AG04450 (cell line): ENCODE data around the gene KMT5C. TPM values are rescaled to one million over a fixed set of nuclear protein-coding genes. Genes with fewer than 3 reads are reported as not detected.

Experiments used
- CTCF ChIA-PET: fragments of 300-600, 350-600 bp; formaldehyde crosslinking; extraction: SDS; loops from one replicate; lab custom pipeline; 2022; ENCODE audit warnings: antibody characterized with exemption, inconsistent platforms; lab: Charles Lee
- POLR2A ChIA-PET: fragments of 350-600 bp; formaldehyde crosslinking; extraction: SDS; loops from one replicate; lab custom pipeline; 2021; ENCODE audit warnings: antibody characterized with exemption, inconsistent platforms; lab: Yijun Ruan, JAX
- DNase-seq: peaks from one replicate; pipeline ENCODE4 v3.0.0-alpha.2; 2011; ENCODE audit warnings: low read depth, low spot score
- H3K27ac ChIP-seq: one replicate; pipeline ENCODE4 v1.5.1; 2012; ENCODE audit warnings: low read depth, low read length, control low read depth
- H3K27me3 ChIP-seq: one replicate; pipeline ENCODE4 v1.6.0; 2012; ENCODE audit warnings: low read length; ENCODE audit not compliant: control insufficient read depth, insufficient read depth
- H3K4me3 ChIP-seq: 2 replicates; pipeline ENCODE4 v1.5.1; 2011; ENCODE audit warnings: mild to moderate bottlenecking, low read depth, low read length, control low read depth
- H3K9me3 ChIP-seq: 2 replicates; pipeline ENCODE4 v1.5.1; 2012; ENCODE audit warnings: low read length; ENCODE audit not compliant: control insufficient read depth, insufficient read depth
- polyA plus RNA-seq: library from polyadenylated mRNA; depleted of rRNA; stranded (reverse); fragments of >200 nt; gene quantifications from 2 replicates; pipeline ENCODE4 v1.2.3, GENCODE V29; 2011
- TF ChIP-seq, protein P1 (sequence below): IDR thresholded peaks from 2 replicates; pipeline ENCODE4 v1.5.1; 2011; ENCODE audit warnings: low read depth, low read length, control low read depth, inconsistent platforms

KMT5C gene
- polyA plus RNA-seq, 1 experiment, result 2.6 TPM

GRCh38 chr19:55339889-55340783 lies 460 bp downstream of the KMT5C start:
- ChIA-PET POLR2A (interaction anchor here (0.6 to 1.8 kb wide), 13 partner anchors 19 to 1198 kb away, joined by 3 to 20 read pairs (median 5); partner anchors contain the start of genes GARIN5B, IL11, NAT14 and PPP6R1), CTCF (interaction anchor here (0.5 to 2.5 kb wide), 11 partner anchors 8 to 199 kb away, joined by 3 to 34 read pairs (median 3); partner anchors contain the start of genes TMEM238 and TMEM86B)
- Histone ChIP-seq H3K4me3 (peak overlapping the region; percentile 79), H3K27ac (no peak overlapping the region), H3K27me3 (no peaks in the 10 kb centered on the region), H3K9me3 (no peaks in the 10 kb centered on the region; the same call in 1 of the 2 replicates)
- TF ChIP-seq, protein P1, sequence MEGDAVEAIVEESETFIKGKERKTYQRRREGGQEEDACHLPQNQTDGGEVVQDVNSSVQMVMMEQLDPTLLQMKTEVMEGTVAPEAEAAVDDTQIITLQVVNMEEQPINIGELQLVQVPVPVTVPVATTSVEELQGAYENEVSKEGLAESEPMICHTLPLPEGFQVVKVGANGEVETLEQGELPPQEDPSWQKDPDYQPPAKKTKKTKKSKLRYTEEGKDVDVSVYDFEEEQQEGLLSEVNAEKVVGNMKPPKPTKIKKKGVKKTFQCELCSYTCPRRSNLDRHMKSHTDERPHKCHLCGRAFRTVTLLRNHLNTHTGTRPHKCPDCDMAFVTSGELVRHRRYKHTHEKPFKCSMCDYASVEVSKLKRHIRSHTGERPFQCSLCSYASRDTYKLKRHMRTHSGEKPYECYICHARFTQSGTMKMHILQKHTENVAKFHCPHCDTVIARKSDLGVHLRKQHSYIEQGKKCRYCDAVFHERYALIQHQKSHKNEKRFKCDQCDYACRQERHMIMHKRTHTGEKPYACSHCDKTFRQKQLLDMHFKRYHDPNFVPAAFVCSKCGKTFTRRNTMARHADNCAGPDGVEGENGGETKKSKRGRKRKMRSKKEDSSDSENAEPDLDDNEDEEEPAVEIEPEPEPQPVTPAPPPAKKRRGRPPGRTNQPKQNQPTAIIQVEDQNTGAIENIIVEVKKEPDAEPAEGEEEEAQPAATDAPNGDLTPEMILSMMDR, result no peak
- no peak for DNase-seq

DNA sequence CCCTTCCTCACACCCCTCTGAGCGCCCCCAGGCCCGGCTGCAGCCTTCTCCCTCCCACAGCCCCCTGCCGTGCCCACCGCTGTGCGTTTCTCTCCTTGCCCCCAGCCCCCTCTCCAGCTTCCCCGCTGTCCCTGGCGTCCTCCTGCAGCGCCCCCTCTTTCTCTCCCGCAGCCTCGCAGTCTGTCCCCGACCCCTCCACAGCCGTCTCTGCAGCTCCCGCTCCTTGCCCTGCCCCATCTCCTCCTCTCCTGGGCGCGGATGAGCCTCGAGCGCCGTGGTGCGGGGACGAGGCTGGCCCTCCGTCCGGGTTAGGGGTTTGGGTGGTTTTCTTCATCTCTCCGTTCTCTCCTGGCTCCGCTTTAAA lies 1.1 kb downstream of the KMT5C start:
- H3K27ac ChIP-seq, result no peak overlapping the region
- POLR2A ChIA-PET, result interaction anchor here (0.7 kb wide), 1 partner anchor 1198 kb away, joined by 5 read pairs; no protein-coding TSS in a partner anchor

DNA sequence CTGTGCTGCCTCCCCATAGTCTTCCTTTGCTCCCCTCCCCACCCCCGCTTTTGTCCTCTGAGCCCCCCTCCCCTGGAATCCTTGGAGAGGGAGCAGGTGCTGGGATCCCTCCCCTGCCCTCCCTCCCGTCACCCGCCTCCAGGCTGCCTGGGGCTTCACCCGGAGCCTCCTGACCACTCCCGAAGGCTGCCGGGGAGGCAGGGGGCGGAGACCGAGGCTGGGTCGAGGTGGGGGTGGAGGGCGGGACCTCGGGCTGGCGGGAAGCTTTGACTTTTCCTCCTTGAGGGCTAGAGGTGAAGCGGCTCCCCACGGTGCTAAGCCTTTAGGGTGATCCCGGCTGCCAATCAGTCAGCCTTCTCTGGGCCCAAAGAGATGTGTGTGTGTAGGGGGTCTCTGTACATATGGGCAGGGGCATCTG lies 1.5 kb downstream of the KMT5C start:
- DNase-seq, result no peak
- TF ChIP-seq, protein P1, result no peak
- Histone ChIP-seq H3K4me3 (peak overlapping the region; percentile 79), H3K9me3 (no peaks in the 10 kb centered on the region; the same call in 1 of the 2 replicates), H3K27ac (no peak overlapping the region), H3K27me3 (no peaks in the 10 kb centered on the region)
- ChIA-PET POLR2A (interaction anchor here (0.7 kb wide), 1 partner anchor 1199 kb away, joined by 5 read pairs; no protein-coding TSS in a partner anchor), CTCF (interaction anchor here (0.6 to 0.7 kb wide), 2 partner anchors 195 to 200 kb away, joined by 3 to 4 read pairs; no protein-coding TSS in a partner anchor)

More for the DNA sequence above, 1.1 kb downstream of the KMT5C start:
- TF ChIP-seq, protein P1, result peak; percentile 28
- DNase-seq, result no peak
- peak overlapping the region; percentile 79 for H3K4me3 ChIP-seq
- CTCF ChIA-PET, result interaction anchor here (0.6 kb wide), 1 partner anchor 195 kb away, joined by 3 read pairs; no protein-coding TSS in a partner anchor
- no peaks in the 10 kb centered on the region; the same call in 1 of the 2 replicates for H3K9me3 ChIP-seq
- no peaks in the 10 kb centered on the region for H3K27me3 ChIP-seq

DNA sequence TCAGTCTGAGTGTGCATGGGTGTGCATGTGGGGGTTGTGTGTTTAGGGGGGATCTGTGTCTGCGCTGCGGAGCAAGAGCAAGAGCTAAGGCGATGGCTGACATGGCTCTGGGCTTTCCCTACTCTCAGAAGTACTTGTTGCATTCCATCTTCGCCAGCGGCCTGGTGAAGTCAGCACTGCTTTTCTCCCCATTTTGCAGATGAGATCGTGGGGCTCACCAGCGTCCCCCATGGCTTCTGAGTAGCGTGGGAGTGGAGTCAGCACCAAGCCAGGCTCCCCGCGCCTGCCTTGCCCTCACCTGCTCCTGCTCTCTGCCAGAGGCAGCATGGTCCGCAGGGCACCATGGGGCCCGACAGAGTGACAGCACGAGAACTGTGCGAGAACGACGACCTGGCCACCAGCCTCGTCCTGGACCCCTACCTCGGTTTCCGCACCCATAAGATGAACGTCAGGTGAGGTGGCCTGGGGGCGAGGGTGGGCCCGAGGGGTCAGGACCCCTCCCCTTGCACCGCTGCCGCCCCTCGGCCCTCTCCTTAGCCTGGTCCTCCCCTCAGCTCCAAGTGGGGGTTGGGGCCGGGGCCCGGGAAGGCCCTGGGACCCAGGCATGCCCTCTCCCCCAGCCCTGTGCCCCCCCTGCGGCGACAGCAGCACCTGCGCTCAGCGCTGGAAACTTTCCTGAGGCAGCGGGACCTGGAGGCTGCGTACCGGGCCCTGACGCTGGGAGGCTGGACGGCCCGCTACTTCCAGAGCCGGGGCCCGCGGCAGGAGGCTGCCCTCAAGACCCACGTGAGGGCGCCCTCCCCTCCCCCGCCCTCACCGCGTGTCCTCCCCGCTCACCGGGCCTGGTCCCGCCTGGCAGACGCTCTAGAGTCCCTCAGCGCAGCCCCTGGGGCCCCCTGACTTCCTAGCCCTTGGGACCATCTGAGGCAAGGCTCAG lies 2.2 kb downstream of the KMT5C start:
- POLR2A ChIA-PET, result no interaction called here
- CTCF ChIA-PET, result interaction anchor here (0.7 kb wide), 1 partner anchor 201 kb away, joined by 4 read pairs; no protein-coding TSS in a partner anchor
- no peaks in the 10 kb centered on the region for H3K27me3 ChIP-seq
- H3K4me3 ChIP-seq, result peak overlapping the region; percentile 38
- H3K9me3 ChIP-seq, result no peaks in the 10 kb centered on the region; the same call in 1 of the 2 replicates
- H3K27ac ChIP-seq, result no peak overlapping the region
- TF ChIP-seq, protein P1, result no peak
- no peak for DNase-seq
